CD4-positive, alpha-beta T cell (primary cell): Measurements from ENCODE around the gene MAP3K9. TPM values are rescaled to one million over a fixed set of nuclear protein-coding genes. Genes with fewer than 3 reads are reported as not detected.

Experiments used
- ATAC-seq: fragments of 200-7000 bp; cut with Tn5 transposase; one replicate; pipeline ENCODE4 v1.10.0; 2022; ENCODE audit warnings: mild to moderate bottlenecking; ENCODE audit not compliant: poor library complexity
- CTCF ChIA-PET: fragments of 350-600 bp; sonication (Branson Sonifier 250); formaldehyde crosslinking; loops from one replicate; lab custom pipeline; 2021; ENCODE audit warnings: antibody characterized with exemption, inconsistent platforms; lab: Charles Lee
- POLR2A ChIA-PET: fragments of 350-600 bp; sonication (Branson Sonifier 250); formaldehyde crosslinking; loops from one replicate; lab custom pipeline; 2021; ENCODE audit warnings: antibody characterized with exemption, inconsistent platforms; lab: Charles Lee
- DNase-seq, 14 experiments: peaks; one replicate each; pipeline ENCODE4 v3.0.0-alpha.2; 2013 to 2020; ENCODE audit warnings: mixed read lengths in 2 of 14
- H3K27ac ChIP-seq, 2 donors: one replicate each; pipeline versions ENCODE4 v1.5.1 to v1.7.0; 2013; ENCODE audit warnings: low read length in 2 of 2, low read depth in 1 of 2, mild to moderate bottlenecking in 1 of 2
- H3K27me3 ChIP-seq, 2 experiments: 1 replicate in 1 of 2; 2 replicates in 1 of 2; pipeline versions ENCODE4 v1.6.1 to v1.7.0; 2013; ENCODE audit warnings: low read length in 2 of 2, control low read depth in 1 of 2, mild to moderate bottlenecking in 1 of 2, moderate library complexity in 1 of 2; ENCODE audit not compliant: insufficient read depth in 2 of 2, control insufficient read depth in 1 of 2
- H3K36me3 ChIP-seq: one replicate; pipeline ENCODE4 v1.6.1; 2013; ENCODE audit warnings: low read length, control low read depth; ENCODE audit not compliant: insufficient read depth
- H3K4me1 ChIP-seq: one replicate; pipeline ENCODE4 v1.6.1; 2013; ENCODE audit warnings: low read length, control low read depth; ENCODE audit not compliant: insufficient read depth
- H3K4me3 ChIP-seq: one replicate; pipeline ENCODE4 v1.5.1; 2013; ENCODE audit warnings: mild to moderate bottlenecking, low read length, moderate library complexity
- H3K9me3 ChIP-seq, 2 experiments: 1 replicate in 1 of 2; 2 replicates in 1 of 2; pipeline versions ENCODE4 v1.6.1 to v1.7.0; 2013; ENCODE audit warnings: low read length in 2 of 2, mild to moderate bottlenecking in 2 of 2, control low read depth in 1 of 2, moderate library complexity in 1 of 2; ENCODE audit not compliant: control insufficient read depth in 1 of 2, insufficient read depth in 1 of 2
- H3K27ac Mint-ChIP-seq: one replicate; pipeline ENCODE4 v1.8.0; 2020; ENCODE audit warnings: mixed read lengths
- H3K27me3 Mint-ChIP-seq: one replicate; pipeline ENCODE4 v1.8.0; 2021; ENCODE audit warnings: mixed read lengths
- H3K36me3 Mint-ChIP-seq: one replicate; pipeline ENCODE4 v1.8.0; 2021; ENCODE audit warnings: low read depth, mixed read lengths
- H3K4me1 Mint-ChIP-seq: one replicate; pipeline ENCODE4 v1.8.0; 2021; ENCODE audit warnings: low read depth, mixed read lengths
- H3K4me3 Mint-ChIP-seq: one replicate; pipeline ENCODE4 v1.8.0; 2020; ENCODE audit warnings: mild to moderate bottlenecking, mixed read lengths
- H3K9me3 Mint-ChIP-seq: one replicate; pipeline ENCODE4 v1.8.0; 2020; ENCODE audit warnings: mixed read lengths
- intact Hi-C, 2 experiments: fragments of 100-400 bp; cut with DNase I in 1 of 2; cut with micrococcal nuclease in 1 of 2; formaldehyde crosslinking; loops; one replicate each; pipeline versions ENCODE4 v1.15.1 to v1.9.0; 2023 to 2025; cut with DNase I, micrococcal nuclease
- total RNA-seq, 174 experiments: library from RNA in 2 of 174; stranded (reverse) in 2 of 174; gene quantifications; one replicate each; pipeline ENCODE4 v1.2.3 and lab custom pipeline; 2021 to 2026
- TF ChIP-seq, protein P1 (sequence below): fragments of 200-600 bp; IDR thresholded peaks from one replicate; pipeline ENCODE4 v1.8.0; 2022; ENCODE audit warnings: antibody characterized with exemption, mild to moderate bottlenecking

MAP3K9 gene
- total RNA-seq, 2 experiments from 2014 or later: 5.9 to 6.3 TPM

GRCh38 chr14:70847406-70848090, 38.2 kb upstream of the MAP3K9 start:
- ChIA-PET POLR2A (no interaction called here), CTCF (no interaction called here)
- H3K9me3 ChIP-seq: no peaks in the 10 kb centered on the region
- H3K27me3 ChIP-seq: no peaks in the 10 kb centered on the region
- intact Hi-C loops: no loop called here
- Mint-ChIP-seq H3K9me3 (no peaks in the 10 kb centered on the region), H3K27me3 (no peaks in the 10 kb centered on the region), H3K4me1 (no peaks in the 10 kb centered on the region), H3K4me3 (no peak overlapping the region), H3K36me3 (no peaks in the 10 kb centered on the region), H3K27ac (no peak overlapping the region)
- no peaks in the 10 kb centered on the region for H3K4me1 ChIP-seq
- H3K36me3 ChIP-seq: no peaks in the 10 kb centered on the region
- ATAC-seq: no peak
- no peak for DNase-seq
- no peak overlapping the region for H3K4me3 ChIP-seq
- TF ChIP-seq, protein P1, sequence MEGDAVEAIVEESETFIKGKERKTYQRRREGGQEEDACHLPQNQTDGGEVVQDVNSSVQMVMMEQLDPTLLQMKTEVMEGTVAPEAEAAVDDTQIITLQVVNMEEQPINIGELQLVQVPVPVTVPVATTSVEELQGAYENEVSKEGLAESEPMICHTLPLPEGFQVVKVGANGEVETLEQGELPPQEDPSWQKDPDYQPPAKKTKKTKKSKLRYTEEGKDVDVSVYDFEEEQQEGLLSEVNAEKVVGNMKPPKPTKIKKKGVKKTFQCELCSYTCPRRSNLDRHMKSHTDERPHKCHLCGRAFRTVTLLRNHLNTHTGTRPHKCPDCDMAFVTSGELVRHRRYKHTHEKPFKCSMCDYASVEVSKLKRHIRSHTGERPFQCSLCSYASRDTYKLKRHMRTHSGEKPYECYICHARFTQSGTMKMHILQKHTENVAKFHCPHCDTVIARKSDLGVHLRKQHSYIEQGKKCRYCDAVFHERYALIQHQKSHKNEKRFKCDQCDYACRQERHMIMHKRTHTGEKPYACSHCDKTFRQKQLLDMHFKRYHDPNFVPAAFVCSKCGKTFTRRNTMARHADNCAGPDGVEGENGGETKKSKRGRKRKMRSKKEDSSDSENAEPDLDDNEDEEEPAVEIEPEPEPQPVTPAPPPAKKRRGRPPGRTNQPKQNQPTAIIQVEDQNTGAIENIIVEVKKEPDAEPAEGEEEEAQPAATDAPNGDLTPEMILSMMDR: no peak
- no peak overlapping the region for H3K27ac ChIP-seq

- Mint-ChIP-seq H3K4me3 (no peak overlapping the region), H3K27ac (no peak overlapping the region), H3K4me1 (no peaks in the 10 kb centered on the region), H3K36me3 (no peaks in the 10 kb centered on the region), H3K27me3 (no peaks in the 10 kb centered on the region), H3K9me3 (no peaks in the 10 kb centered on the region)
- no peaks in the 10 kb centered on the region for H3K36me3 ChIP-seq
- TF ChIP-seq, protein P1: no peak
- ChIA-PET POLR2A (no interaction called here), CTCF (no interaction called here)
- intact Hi-C loops: no loop called here
- no peaks in the 10 kb centered on the region for H3K4me1 ChIP-seq
- H3K9me3 ChIP-seq: no peaks in the 10 kb centered on the region
- H3K27me3 ChIP-seq: no peaks in the 10 kb centered on the region
- H3K4me3 ChIP-seq: no peak overlapping the region
- H3K27ac ChIP-seq: no peak overlapping the region
- DNase-seq: no peak
- ATAC-seq: no peak
These were observed 36.3 kb upstream of the MAP3K9 start for GRCh38 chr14:70845601-70846000.

GRCh38 chr14:70842851-70843462, 33.6 kb upstream of the MAP3K9 start:
- intact Hi-C loops: no loop called here
- H3K9me3 Mint-ChIP-seq: no peaks in the 10 kb centered on the region
- DNase-seq: no peak
- H3K4me1 ChIP-seq: no peaks in the 10 kb centered on the region
- H3K27me3 ChIP-seq: no peaks in the 10 kb centered on the region
- ChIA-PET POLR2A (no interaction called here), CTCF (no interaction called here)
- H3K27me3 Mint-ChIP-seq: no peaks in the 10 kb centered on the region
- H3K4me1 Mint-ChIP-seq: no peaks in the 10 kb centered on the region
- peaks cover 0 to 5% of the 10 kb centered on the region in 2 experiments for H3K9me3 ChIP-seq
- H3K4me3 ChIP-seq: no peak overlapping the region
- no peak for ATAC-seq
- H3K4me3 Mint-ChIP-seq: no peak overlapping the region
- no peaks in the 10 kb centered on the region for H3K36me3 ChIP-seq
- no peaks in the 10 kb centered on the region for H3K36me3 Mint-ChIP-seq
- H3K27ac ChIP-seq: no peak overlapping the region
- TF ChIP-seq, protein P1: no peak
- H3K27ac Mint-ChIP-seq: no peak overlapping the region
